Kidney epithelial cell (primary cell): Measurements from ENCODE around the gene KSR1. TPM values are rescaled to one million over a fixed set of nuclear protein-coding genes. Genes with fewer than 3 reads are reported as not detected.
"Not testable (repeated sequence)": the region's sequence is repeated elsewhere in the genome, so short reads cannot be mapped to it uniquely, and the experiment has no call there.

Source experiments
- DNase-seq: peaks from one replicate; pipeline ENCODE4 v3.0.0-alpha.2; 2010; ENCODE audit warnings: low read depth
- H3K27me3 ChIP-seq: 2 replicates; pipeline ENCODE4 v1.6.0; 2011; ENCODE audit warnings: low read length; ENCODE audit not compliant: control insufficient read depth, insufficient read depth
- H3K36me3 ChIP-seq: 2 replicates; pipeline ENCODE4 v1.5.1; 2011; ENCODE audit warnings: low read length; ENCODE audit not compliant: control insufficient read depth, insufficient read depth
- H3K4me3 ChIP-seq: 2 replicates; pipeline ENCODE4 v1.5.1; 2011; ENCODE audit warnings: low read depth, mild to moderate bottlenecking, control low read depth, low read length
- CTCF ChIP-seq: IDR thresholded peaks from 2 replicates; pipeline ENCODE4 v1.5.1; 2011; ENCODE audit warnings: mild to moderate bottlenecking, moderate library complexity, low read length, control low read depth, inconsistent platforms; ENCODE audit not compliant: insufficient read depth, poor library complexity, severe bottlenecking
- total RNA-seq: library from RNA; depleted of rRNA; stranded (reverse); fragments of >200 nt; gene quantifications from 2 replicates; pipeline ENCODE4 v1.2.3, GENCODE V29; 2015

KSR1 gene
- total RNA-seq, 1 donor from 2014 or later: 11.2 TPM

GRCh38 chr17:27657620-27658019 is 201.4 kb downstream of the KSR1 start:
- TF ChIP-seq CTCF: no peak
- no peak overlapping the region for H3K4me3 ChIP-seq
- DNase-seq: no peak

DNA sequence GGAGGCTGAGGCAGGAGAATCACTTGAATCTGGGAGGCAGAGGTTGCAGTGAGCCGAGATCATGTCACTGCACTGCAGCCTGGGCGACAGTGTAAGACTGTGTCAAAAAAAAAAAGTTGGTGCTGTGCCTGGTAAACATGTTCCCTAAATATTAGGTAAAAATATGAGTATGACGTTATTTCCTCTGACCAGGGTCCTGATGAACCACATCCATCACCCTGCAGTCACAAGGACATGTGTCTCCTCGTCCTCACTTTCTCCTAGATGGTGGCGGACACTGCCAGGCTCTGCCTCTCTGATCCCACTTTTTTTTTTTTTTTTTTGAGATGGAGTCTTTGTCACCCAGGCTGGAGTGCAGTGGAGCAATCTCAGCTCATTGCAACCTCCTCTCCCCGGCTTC is 203.4 kb downstream of the KSR1 start:
- DNase-seq: no peak
- TF ChIP-seq CTCF: no peak
- Histone ChIP-seq H3K36me3 (no peaks in the 10 kb centered on the region), H3K27me3 (no peaks in the 10 kb centered on the region), H3K4me3 (no peak overlapping the region)

More at GRCh38 chr17:27657620-27658019, 201.4 kb downstream of the KSR1 start:
- Histone ChIP-seq H3K36me3 (no peaks in the 10 kb centered on the region), H3K27me3 (no peaks in the 10 kb centered on the region)

DNA sequence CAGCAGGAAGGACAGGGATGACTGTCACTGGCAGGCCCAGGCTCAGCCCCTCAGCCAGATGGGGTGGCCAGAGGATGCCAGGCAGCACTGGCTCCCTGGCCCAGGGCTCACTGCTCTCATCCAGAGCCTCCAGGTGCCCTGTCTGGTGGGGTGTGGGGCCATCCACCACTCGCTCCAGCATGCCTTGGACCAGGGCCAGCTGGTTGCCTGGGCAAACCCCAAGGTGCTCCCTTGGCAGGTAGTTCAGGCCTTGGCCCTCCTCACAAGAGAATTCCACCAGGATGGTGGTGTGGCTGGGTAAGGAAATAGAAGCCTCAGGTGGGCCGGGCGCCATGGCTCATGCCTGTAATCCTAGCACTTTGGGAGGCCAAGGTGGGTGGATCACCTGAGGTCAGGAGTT is 204.2 kb downstream of the KSR1 start:
- H3K27me3 ChIP-seq: no peaks in the 10 kb centered on the region
- TF ChIP-seq CTCF: no peak
- no peak overlapping the region for H3K4me3 ChIP-seq
- no peaks in the 10 kb centered on the region for H3K36me3 ChIP-seq
- DNase-seq: no peak

- no peaks in the 10 kb centered on the region for H3K36me3 ChIP-seq
- DNase-seq: no peak
- TF ChIP-seq CTCF: no peak
- no peak overlapping the region for H3K4me3 ChIP-seq
- no peaks in the 10 kb centered on the region for H3K27me3 ChIP-seq
Measured at GRCh38 chr17:27663936-27664605, 207.8 kb downstream of the KSR1 start.

GRCh38 chr17:27664606-27664965 is 208.3 kb downstream of the KSR1 start:
- no peak for DNase-seq
- Histone ChIP-seq H3K36me3 (no peaks in the 10 kb centered on the region), H3K27me3 (no peaks in the 10 kb centered on the region), H3K4me3 (no peak overlapping the region)
- no peak for TF ChIP-seq CTCF

DNA sequence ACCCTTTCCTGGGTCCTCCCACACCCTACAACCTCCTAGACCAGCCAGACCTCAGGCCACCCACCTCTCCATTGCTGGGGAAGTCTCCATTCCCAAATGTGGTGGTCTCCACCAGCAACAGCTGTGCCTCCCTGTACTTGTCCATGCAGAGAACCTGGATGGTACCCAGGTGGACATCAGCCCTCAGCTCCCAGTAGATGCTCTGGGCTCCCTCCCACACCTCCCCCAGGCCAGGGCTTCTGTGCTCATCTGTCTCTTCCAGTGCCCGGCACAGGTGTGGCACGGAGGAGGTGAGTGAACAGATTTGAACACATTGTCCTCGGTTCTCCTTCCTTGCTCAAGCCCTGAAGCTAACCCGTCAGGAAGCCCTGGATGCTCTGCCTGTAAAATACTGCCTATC is 209.3 kb downstream of the KSR1 start:
- H3K4me3 ChIP-seq: no peak overlapping the region
- no peaks in the 10 kb centered on the region for H3K27me3 ChIP-seq
- TF ChIP-seq CTCF: no peak

GRCh38 chr17:27666270-27666669 is 210.0 kb downstream of the KSR1 start:
- not testable (repeated sequence) for H3K4me3 ChIP-seq, H3K36me3 ChIP-seq, H3K27me3 ChIP-seq, DNase-seq

More for the DNA sequence above, 209.3 kb downstream of the KSR1 start:
- no peak for DNase-seq
- no peaks in the 10 kb centered on the region for H3K36me3 ChIP-seq
